WERI-Rb-1 (cell line): ENCODE data around the gene LRRC56.

ENCODE experiments used
- DNase-seq: peaks from one replicate; pipeline ENCODE4 v3.0.0-alpha.2; 2020
- H3K27ac ChIP-seq: fragments of 250-450 bp; sonication (Bioruptor Pico); 2 replicates; pipeline ENCODE4 v1.5.1; 2020; ENCODE audit warnings: mild to moderate bottlenecking, moderate library complexity
- H3K27me3 ChIP-seq: fragments of 250-450 bp; sonication (Bioruptor Pico); 2 replicates; pipeline ENCODE4 v1.5.1; 2021; ENCODE audit warnings: mild to moderate bottlenecking, low read depth, moderate library complexity; ENCODE audit not compliant: insufficient read depth, severe bottlenecking
- H3K36me3 ChIP-seq: fragments of 250-450 bp; sonication (Bioruptor Pico); 2 replicates; pipeline ENCODE4 v1.5.1; 2020; ENCODE audit warnings: mild to moderate bottlenecking, moderate library complexity
- H3K4me3 ChIP-seq: 2 replicates; pipeline ENCODE4 v1.5.1; 2011; ENCODE audit warnings: low read depth, mild to moderate bottlenecking, control low read depth, low read length
- H3K9me3 ChIP-seq: fragments of 250-450 bp; sonication (Bioruptor Pico); 2 replicates; pipeline ENCODE4 v1.5.1; 2021; ENCODE audit warnings: mild to moderate bottlenecking, moderate library complexity; ENCODE audit not compliant: severe bottlenecking
- CTCF ChIP-seq: IDR thresholded peaks from 2 replicates; pipeline ENCODE4 v1.5.1; 2011; ENCODE audit warnings: low read depth, mild to moderate bottlenecking, control low read depth, inconsistent platforms, low read length

Gene LRRC56

GRCh38 chr11:518463-519202 lies 18.7 kb upstream of the LRRC56 start:
- Histone ChIP-seq H3K27ac (peak overlapping the region; percentile 23; the same call in 1 of the 2 replicates), H3K36me3 (no peaks in the 10 kb centered on the region; the same call in 1 of the 2 replicates), H3K4me3 (no peak overlapping the region), H3K27me3 (no peaks in the 10 kb centered on the region), H3K9me3 (peaks cover 9% of the 10 kb centered on the region)
- peak; percentile 82 for DNase-seq
- TF ChIP-seq CTCF, result peak; percentile 70

- DNase-seq, result no peak
- no peaks in the 10 kb centered on the region for H3K36me3 ChIP-seq
- no peak overlapping the region for H3K27ac ChIP-seq
These were observed 16.7 kb upstream of the LRRC56 start for GRCh38 chr11:520428-521176.

GRCh38 chr11:521177-521688 lies 16.1 kb upstream of the LRRC56 start:
- Histone ChIP-seq H3K9me3 (peaks cover 9% of the 10 kb centered on the region), H3K27ac (no peak overlapping the region), H3K27me3 (no peaks in the 10 kb centered on the region), H3K4me3 (no peak overlapping the region), H3K36me3 (no peaks in the 10 kb centered on the region)
- DNase-seq, result no peak
- no peak for TF ChIP-seq CTCF

More at GRCh38 chr11:520428-521176, 16.7 kb upstream of the LRRC56 start:
- no peak for TF ChIP-seq CTCF
- Histone ChIP-seq H3K9me3 (peaks cover 9% of the 10 kb centered on the region), H3K4me3 (no peak overlapping the region), H3K27me3 (no peaks in the 10 kb centered on the region)

GRCh38 chr11:526192-526591 lies 11.1 kb upstream of the LRRC56 start:
- no peak for DNase-seq
- Histone ChIP-seq H3K9me3 (no peaks in the 10 kb centered on the region), H3K36me3 (peaks cover under 1% of the 10 kb centered on the region; the same call in 1 of the 2 replicates), H3K4me3 (no peak overlapping the region), H3K27me3 (no peaks in the 10 kb centered on the region), H3K27ac (no peak overlapping the region)
- TF ChIP-seq CTCF, result no peak

GRCh38 chr11:528166-528814 lies 9.0 kb upstream of the LRRC56 start:
- Histone ChIP-seq H3K4me3 (no peak overlapping the region), H3K27ac (no peak overlapping the region), H3K9me3 (no peaks in the 10 kb centered on the region), H3K27me3 (no peaks in the 10 kb centered on the region), H3K36me3 (peaks cover 22% of the 10 kb centered on the region)
- DNase-seq, result peak; percentile 7
- no peak for TF ChIP-seq CTCF
